Neural progenitor cell (in vitro differentiated cells): Measurements from ENCODE around the gene TAF4B.

Experiments
- EZH2phosphoT487 ChIP-seq: fragments of 200-600 bp; sonication (generic); IDR thresholded peaks from 2 replicates; pipeline ENCODE4 v1.6.1; 2017; ENCODE audit warnings: antibody characterized with exemption
- TF ChIP-seq, protein P1 (sequence below): fragments of 200-600 bp; sonication (generic); IDR thresholded peaks from 2 replicates; pipeline ENCODE4 v1.5.1; 2017; ENCODE audit warnings: antibody characterized with exemption, mild to moderate bottlenecking

DNA sequence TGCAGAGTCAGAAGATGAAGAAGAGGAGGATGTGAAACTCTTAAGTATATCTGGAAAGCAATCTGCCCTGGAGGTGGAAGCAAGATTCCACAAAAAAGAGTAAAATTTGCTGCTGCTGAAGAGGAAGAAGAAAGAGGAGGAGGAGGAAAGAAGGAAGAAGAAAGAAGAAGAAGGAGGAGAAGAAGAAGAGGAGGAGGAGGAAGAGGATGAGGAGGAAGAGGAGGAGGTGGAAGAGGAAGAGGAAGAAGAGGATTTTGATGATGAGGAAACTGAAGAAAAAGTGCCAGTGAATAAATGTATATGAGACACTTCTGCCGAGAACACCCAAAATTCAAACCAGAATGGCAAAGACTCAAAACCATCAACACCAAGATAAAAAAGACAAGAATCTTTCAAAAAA lies 20.9 kb upstream of the TAF4B start:
- TF ChIP-seq, protein P1, sequence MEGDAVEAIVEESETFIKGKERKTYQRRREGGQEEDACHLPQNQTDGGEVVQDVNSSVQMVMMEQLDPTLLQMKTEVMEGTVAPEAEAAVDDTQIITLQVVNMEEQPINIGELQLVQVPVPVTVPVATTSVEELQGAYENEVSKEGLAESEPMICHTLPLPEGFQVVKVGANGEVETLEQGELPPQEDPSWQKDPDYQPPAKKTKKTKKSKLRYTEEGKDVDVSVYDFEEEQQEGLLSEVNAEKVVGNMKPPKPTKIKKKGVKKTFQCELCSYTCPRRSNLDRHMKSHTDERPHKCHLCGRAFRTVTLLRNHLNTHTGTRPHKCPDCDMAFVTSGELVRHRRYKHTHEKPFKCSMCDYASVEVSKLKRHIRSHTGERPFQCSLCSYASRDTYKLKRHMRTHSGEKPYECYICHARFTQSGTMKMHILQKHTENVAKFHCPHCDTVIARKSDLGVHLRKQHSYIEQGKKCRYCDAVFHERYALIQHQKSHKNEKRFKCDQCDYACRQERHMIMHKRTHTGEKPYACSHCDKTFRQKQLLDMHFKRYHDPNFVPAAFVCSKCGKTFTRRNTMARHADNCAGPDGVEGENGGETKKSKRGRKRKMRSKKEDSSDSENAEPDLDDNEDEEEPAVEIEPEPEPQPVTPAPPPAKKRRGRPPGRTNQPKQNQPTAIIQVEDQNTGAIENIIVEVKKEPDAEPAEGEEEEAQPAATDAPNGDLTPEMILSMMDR, result no peak
- TF ChIP-seq EZH2phosphoT487, result no peak
